ENCODE measurements around the gene NMNAT3. TPM values are rescaled to one million over a fixed set of nuclear protein-coding genes. Genes with fewer than 3 reads are reported as not detected.
"Not testable (repeated sequence)": the region's sequence is repeated elsewhere in the genome, so short reads cannot be mapped to it uniquely, and the experiment has no call there.

Gene NMNAT3
- polyA plus RNA-seq, 4 donors, result 7.3 to 10.9 (median 9.9) TPM

DNA sequence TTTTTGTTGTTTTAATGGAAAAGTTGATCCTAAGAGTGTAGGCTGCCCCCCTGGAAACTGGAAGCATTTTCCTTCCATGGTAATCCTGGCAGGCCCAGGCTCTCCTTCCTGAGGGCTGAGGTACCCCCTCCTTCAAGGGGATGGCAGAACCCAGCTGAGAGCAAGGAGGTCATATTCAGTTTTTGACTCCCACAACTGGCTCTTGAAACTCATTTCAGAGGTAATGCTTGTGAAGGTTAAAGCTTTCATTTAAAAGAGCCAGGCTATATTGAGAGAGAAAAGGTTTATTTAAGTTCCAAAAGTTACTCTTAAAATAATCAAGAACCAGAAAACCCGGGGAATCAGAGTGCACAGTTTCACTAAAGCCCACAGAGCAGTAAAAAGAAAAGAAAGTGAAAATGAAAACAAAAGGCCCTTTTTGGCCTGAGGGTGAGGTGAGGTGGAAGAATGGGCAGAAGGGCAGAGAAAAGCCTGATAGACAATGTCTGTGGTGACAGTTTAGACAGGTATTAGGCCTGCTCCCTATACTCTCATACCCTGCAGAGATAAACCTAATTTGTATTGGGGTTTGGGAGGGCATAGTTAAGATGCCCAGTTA lies 91.3 kb downstream of the NMNAT3 start:
- DNase-seq (ENCODE audit: low read depth in 4 of 4, low spot score in 3 of 4), result no peak

DNA sequence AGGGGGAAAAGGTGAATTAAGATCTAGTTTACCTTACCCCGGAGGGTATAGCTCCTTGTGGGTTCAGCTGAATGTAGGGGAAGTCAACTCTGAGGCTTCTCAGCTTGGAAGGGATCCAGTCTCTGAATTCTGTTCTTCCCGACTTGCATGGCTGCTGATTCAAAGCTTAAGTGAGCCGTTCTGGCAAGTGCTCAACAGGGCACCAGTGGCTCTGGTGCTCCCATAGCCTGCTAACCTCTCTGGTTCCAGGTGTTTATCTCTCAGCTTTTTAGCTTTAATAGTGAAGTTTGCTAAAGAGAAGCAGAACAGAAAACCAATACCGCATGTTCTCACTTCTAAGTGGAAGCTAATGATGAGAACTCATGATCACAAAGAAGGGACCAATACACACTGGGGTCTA lies 92.0 kb downstream of the NMNAT3 start:
- no peak for DNase-seq (ENCODE audit: low read depth in 4 of 4, low spot score in 3 of 4)

- DNase-seq (ENCODE audit: low read depth in 4 of 4, low spot score in 3 of 4), result not testable (repeated sequence)
Observed at GRCh38 chr3:139583651-139584050, 94.1 kb downstream of the NMNAT3 start.

DNA sequence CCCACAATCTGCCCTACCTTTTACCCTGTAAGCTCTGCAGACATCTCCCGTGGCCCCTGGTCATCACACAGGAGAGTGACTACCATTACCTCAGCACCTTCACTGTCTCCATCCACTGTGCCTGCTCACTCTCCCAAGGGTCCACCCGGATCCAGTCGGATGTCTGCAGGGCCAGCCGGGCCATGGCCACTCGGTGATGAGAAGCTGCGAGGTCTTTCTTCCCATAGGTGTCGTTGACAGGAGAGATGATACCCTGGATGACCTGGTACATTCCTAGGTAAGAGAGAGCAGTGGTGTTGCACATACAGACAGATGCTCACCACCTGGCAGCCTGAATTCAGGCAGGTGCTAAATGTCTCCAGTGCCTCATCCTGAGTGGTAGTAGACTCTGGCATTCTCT lies 99.0 kb downstream of the NMNAT3 start:
- no peak for DNase-seq (ENCODE audit: low read depth in 4 of 4, low spot score in 3 of 4)

DNA sequence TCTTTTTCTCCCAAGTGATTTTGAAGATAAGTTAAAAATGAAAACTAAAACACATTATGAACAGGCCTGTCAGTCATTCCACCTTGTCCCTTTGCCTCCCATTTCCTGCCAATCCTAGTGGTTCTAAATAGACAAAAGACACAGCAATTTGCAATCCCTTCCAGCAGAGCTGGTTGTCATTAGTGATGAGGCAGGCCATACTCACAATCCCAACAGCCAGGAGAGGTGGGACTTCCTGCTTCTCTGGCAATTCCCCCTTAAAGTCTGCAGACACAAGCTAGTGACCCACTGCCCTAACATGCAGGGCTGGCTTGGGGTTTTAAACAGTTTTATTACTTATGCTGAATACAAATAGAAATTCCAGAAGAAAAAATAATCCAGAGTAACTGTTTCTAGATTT lies 99.9 kb downstream of the NMNAT3 start:
- DNase-seq (ENCODE audit: low read depth in 4 of 4, low spot score in 3 of 4), result no peak

DNA sequence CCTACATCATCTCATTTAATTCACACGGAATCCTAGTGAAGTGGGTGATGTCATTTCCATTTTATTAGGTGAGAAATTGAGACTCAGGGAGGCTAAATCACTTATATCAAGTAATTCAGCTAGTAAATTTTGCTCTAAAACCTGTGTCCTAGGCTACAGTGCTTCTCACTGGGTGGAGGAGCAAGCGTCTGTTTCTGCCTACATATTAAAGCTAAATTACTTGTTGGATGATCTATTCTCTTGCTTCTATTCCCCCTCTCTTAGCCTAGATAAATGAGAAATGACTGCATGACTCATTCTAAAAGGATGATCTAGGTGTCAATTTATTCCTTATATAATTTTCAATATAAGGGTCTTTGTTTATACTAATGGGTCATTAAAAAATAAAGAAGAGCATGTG lies 100.4 kb downstream of the NMNAT3 start:
- DNase-seq (ENCODE audit: low read depth in 4 of 4, low spot score in 3 of 4), result no peak

GRCh38 chr3:139574026-139574947 lies 103.5 kb downstream of the NMNAT3 start:
- no peak for DNase-seq (ENCODE audit: low read depth in 4 of 4, low spot score in 3 of 4)

DNA sequence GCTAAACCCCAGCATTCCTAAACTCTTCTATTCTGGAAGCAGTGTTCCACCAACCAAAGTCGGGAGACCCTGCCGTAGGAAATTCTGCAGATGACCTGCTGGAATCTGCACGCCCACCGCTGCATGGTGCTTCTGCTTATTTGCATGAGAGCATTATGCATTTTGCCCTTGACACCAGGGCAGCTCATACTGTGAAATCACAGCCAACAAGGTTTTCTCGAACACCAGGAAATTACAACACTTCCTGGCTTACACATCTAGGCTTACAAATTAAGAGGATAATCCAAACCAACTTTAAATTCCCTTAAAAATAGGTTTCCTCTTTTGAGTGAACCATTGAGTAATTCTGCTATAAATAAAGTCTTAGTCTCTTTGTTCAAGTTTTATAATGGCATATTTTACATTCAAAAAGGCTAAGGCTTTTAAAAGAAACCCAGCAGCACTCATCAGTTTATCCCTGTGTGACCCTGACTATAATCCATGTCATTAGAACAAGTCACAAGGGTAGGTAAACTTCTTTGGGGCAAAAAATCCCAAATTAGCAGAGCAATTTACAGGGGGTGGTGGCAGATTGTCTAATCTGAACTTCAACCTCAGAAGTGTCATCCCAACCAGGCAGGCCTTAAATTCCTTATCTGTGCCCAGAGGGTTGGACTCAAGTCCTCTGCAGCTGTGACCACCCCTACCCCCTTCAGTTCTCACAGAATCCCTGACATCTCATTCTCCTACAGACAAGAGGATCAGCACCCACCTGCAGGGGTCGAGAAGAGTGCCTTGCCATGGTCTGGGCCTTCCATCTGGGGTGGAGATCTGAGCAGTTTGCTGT lies 104.7 kb downstream of the NMNAT3 start:
- DNase-seq (ENCODE audit: low read depth in 4 of 4, low spot score in 3 of 4), result no peak

DNA sequence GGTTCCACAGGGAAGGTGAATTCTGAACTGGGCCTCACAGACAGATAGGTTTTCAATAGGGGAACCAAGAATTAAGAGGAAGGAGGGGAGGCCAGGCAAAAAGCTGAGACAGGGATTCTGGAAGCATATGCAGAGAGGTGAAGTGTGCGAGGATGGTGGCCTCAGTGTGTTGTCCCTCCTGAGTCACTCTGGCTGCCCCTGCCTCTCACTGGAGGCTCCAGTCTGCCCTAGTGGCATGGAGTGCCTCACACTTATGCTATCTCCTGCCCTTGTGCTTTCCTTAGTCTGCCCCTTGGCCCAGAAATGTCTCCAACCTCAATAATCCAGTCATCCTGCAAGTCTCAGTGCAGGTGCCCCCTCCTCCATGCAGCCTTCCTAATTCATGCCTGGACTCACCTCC lies 106.1 kb downstream of the NMNAT3 start:
- no peak for DNase-seq (ENCODE audit: low read depth in 4 of 4, low spot score in 3 of 4)

DNA sequence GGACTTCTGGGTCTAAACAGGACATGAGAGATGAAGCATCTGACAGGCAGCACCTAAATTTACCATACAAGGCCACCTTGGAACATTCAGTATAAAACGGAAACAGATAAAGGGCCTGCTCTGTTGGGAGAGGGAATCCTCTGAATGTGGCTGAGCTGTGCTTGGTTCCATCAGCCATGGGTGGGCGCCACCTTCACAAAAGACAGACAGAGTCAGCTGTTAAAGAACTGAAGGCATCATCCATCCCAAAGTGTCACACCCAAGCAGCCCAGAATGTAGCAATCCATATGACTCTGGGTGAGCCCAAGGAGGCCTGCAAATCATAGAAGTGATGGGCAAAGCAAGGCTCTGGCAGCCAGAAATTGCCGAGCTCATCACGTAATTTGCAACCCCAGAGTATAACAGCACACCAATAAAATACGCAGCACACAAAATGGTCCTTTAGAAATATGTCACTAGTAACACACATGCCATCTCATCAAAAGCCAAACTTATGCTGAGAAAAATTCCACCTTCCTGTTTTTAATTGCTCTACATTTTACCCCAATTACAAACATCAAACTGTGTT lies 113.4 kb downstream of the NMNAT3 start:
- no peak for DNase-seq (ENCODE audit: low read depth in 4 of 4, low spot score in 3 of 4)

DNA sequence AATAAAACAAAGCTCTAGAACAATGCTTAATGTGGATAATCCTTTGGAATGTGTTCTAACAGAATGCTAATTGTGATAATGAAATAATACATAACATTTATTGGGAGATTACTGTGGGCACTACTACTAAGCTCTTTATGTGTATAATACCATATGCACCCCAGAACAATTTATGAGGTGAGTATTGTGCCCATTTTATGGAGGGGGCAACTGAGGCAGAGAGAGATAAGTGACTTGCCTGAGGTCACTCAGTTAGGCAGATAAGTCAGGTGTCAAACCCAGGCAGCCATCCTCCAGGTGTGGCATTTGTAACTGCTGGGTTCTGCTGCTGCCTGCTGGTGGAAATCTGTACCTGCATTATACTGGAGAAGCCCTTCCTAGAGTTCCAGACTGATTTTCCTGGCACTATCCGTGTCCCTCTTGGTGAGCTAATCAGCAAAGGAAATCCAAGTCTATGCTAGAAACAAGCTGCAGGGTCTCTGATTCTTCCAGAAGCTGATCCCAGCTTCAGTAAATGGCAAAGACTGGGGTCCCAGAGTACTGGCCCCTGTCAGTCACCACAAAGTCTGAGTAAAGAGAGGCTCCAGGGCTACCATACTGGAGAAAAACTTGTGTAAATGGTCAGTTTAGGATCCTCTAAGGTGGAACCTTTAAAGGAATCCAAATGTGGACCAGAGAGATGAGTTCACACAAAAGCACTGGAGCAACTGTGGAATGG lies 115.7 kb downstream of the NMNAT3 start:
- no peak for DNase-seq (ENCODE audit: low read depth in 4 of 4, low spot score in 3 of 4)

- no peak for DNase-seq (ENCODE audit: low read depth in 4 of 4, low spot score in 3 of 4)
Observed at GRCh38 chr3:139561255-139561817, 116.4 kb downstream of the NMNAT3 start.

DNA sequence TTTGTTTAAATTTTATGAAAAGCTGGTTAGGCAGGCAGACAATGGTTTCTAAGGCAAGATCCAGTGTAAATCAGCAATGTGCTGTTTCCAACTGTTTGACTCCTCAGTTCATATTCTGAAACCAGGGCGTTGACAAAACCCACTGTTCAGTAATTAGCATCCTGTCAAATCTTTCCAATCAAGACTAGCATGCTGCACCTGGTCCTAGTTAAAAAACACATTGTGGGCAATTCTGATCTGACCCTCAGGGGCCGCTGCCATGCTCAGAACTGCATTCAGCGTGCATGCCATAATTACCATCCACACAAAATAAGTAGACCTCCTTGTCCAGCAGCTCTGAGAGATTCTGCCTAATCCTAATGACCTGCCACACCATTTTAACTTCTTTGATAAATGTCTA lies 117.4 kb downstream of the NMNAT3 start:
- DNase-seq (ENCODE audit: low read depth in 4 of 4, low spot score in 3 of 4), result no peak

- no peak for DNase-seq (ENCODE audit: low read depth in 4 of 4, low spot score in 3 of 4)
Observed at GRCh38 chr3:139559541-139559940, 118.2 kb downstream of the NMNAT3 start.

DNA sequence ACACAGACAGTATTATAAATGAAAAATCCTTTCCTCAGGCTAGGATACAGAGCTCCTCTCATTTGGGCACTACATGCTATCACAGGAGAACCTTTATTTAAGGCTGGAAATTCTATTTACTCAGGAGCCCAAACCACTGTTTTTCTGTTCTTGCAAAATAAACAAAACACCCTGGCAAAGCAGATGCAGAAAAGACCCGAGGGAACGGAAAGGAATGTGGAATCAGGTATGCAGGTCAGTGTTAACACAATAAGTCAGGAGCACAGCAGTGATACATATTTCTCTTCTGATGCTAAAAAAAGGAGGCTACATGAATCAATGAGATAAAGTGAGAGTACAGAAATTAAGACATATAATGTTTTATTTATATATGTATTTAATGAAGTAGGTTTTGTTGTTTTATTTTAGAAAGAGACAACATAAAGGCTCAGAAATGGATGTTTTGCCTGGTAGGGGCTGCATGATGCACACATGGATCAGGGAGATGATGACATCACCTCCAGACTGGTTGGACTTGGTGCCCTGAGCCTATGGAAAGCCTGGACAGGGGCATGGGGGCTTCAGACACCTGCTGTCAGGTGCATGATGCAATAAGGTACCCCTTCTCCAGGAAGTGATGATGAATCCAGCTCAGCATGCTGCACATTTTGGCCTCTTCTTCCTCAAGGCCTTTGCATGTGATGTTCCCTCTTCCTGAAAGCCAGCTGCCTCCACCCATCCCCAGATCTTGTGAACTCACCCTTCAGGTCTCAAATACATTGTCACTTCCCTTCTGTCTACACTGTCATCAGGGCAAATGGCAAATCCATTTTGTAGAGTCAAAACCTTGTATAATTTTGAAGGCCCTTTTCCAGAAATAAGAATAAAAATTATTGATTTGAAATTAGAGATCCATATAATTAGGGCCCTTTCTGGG lies 119.2 kb downstream of the NMNAT3 start:
- no peak for DNase-seq (ENCODE audit: low read depth in 4 of 4, low spot score in 3 of 4)

DNA sequence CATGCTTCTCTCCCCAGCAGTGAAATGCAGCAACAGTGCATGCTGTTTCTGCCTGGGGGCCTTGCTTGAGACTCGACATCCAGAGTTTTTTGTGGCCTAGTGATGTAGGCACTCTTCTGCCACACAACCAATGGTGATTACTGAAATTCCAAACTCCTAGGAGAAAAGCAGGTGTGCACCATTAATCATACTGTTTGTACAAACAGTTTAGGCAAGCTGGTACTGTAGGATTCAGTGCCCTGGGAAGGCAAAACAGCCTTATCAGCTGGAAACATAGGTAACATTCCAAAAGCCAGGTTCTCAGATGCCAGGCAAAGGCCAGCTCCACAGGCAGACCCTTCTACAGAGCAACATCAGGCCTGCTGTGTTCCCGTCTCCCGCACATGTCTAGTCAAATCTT lies 120.7 kb downstream of the NMNAT3 start:
- DNase-seq (ENCODE audit: low read depth in 4 of 4, low spot score in 3 of 4), result no peak

DNA sequence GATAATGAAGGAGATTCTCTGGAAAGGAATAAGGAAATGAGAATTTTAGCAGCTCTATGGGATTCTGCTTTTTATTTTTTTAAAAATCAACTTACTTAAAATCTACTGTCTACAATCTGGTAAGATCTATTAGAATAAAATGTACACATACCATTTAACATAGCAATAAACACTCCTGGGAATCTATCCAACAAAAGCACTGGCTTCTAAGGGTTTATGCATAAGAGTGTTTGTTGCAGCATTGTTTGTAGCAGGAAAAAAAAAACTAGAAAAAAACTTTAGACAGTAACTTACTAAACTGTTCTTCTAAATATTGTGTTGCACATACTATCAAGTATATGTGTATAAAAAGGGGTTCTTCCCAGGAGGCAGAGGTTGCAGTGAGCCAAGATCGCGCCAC lies 122.5 kb downstream of the NMNAT3 start:
- no peak for DNase-seq (ENCODE audit: low read depth in 4 of 4, low spot score in 3 of 4)

GRCh38 chr3:139554628-139555027 lies 123.1 kb downstream of the NMNAT3 start:
- no peak for DNase-seq (ENCODE audit: low read depth in 4 of 4, low spot score in 3 of 4)

All from right renal pelvis (tissue), 4 donors.